Stimulated activated CD8-positive, alpha-beta memory T cell treated with anti-CD3 and anti-CD28 coated beads, Interleukin-7, amount 100 ng/mL, for 1 hour (primary cell): ENCODE data around the gene PTPN4.

Source experiments
- DNase-seq, 2 donors: peaks; one replicate each; pipeline ENCODE4 v3.0.0-alpha.2; 2020; ENCODE audit warnings: low read depth in 2 of 2

Gene PTPN4

DNA sequence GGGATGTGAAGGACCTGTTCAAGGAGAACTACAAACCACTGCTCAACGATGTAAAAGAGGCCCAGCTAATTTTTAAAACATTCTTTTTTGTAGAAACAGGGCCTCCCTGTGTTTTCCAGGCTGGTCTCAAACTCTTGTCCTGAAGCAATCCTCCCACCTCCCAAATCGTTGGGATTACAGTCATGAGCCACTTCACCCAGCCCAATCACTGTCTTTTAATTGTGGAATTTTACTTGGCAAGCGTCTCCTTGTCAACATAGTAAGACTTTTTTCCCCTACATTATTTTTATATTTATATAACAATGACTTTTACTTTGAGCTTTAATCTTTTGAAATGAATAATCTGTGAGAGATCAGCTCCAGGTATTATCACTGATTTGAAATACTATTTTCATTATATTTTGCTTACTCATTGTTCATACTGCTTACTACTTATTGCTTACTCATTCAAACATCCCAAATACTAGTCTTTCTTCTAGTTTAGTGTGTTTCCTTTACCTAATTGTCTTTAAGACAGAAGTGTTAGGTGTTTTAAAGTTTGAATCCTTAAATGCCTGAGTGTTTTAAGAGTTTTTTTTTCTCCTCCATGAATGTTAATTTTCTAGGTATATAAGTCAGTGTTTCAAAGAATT lies 48.9 kb downstream of the PTPN4 start:
- DNase-seq, result no peak

DNA sequence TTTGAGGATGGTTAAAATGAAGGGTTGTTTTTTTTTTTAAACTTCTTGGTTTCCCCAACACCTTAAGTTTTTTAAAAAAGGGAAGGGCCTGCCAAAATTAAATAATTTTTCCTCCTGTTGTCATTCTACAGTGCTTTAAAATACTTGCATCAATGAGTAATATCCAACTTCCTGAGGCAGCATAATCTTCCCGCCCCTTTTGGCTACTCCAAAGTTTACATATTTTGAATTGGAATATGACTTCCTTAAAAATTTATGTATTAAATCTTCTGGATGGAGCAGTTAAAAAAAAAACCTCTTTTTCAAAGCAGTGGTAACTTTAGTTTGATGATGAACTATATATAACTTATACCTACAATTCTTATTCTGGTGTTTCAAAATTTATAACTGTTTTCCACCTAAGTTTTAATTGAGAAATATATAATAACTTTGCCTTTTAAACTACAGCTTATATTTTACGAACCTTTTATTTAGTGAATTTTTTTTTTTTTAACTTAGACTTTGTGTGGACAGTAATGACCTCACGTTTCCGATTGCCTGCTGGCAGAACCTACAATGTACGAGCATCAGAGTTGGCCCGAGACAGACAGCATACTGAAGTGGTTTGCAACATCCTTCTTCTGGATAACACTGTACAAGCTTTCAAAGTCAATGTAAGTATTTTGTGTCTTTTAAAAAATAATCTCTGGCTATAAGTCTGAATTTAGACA lies 49.8 kb downstream of the PTPN4 start:
- DNase-seq, result no peak

DNA sequence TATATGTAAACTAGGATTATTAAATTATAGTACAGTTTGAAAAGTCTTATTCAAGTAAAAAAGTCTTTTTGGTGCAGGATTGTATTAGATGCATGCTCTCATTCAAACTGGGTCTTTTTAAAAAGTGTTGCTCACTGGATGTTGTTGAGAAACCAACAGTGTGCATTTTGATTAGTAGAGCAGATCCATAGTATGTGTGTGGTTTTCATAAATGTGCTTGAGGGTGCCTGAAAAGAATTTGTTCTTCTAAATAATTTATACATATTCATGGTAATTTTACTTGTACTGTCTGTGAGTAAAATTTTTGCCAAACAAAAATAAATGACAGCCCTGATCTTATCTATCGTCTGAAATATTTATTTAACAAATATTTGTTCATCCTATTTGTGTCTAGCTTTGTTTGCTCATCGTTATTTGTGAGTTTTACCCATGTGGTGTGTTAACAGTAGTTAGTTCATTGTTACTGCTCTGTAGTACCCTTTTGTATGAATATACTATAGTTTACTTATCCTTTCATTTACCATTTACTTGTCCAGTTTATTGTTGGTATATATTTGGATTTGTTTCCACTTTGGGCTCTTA lies 50.4 kb downstream of the PTPN4 start:
- no peak for DNase-seq

DNA sequence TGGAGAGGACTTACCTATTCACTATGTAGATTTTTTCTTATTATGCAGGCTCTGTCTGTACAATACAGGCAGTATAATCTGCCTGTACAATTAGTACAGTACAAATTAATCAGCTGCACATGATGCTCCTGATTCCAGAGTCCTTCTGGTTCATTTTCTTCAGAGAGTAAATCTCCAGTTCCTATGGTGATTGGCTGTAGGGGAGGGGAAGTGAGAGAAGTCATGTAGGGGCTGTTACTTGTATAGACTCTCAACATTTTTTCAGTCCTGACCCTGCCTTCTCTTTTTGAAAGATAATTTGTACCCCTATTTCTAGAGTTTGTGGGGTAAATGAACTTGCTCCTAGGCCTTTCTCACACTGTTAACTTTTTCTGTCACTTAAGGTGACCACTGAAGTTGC lies 54.5 kb downstream of the PTPN4 start:
- no peak for DNase-seq

DNA sequence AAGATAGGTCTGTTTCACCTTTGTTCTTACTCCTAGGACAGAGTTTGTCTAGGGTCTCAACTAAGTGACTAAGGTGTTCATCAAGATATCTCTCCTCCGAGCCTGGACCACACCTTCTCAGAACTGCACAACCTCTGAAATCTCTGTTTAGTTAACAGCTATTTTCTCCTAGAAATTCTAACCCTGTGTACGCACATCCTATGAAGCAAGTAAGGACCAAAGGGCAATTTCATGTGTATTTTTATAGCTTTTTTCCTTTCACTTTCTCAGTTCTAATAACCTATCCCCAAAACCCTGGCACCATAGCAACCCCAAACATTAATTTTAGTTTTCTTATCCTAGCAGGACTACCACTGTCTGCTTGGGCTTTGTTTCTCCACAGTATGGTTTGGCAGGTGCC lies 59.1 kb downstream of the PTPN4 start:
- no peak for DNase-seq

DNA sequence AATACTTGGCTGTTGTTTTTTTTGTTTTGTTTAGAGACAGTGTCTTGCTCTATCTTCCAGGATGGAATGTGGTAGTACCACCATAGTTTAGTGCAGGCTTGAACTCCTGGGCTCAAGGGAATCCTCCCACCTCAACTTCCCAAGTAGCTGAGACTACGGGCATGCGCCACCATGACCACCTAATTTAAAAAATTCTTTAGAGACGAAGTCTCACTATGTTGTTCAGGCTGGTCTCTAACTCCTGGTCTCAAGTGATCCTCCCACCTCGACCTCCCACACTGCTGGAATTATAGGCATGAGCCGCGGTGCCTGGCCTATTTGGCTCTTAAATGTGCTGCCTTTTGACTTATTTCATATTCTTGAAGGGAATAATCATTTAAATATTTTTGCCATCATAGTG lies 60.1 kb downstream of the PTPN4 start:
- DNase-seq, result no peak

DNA sequence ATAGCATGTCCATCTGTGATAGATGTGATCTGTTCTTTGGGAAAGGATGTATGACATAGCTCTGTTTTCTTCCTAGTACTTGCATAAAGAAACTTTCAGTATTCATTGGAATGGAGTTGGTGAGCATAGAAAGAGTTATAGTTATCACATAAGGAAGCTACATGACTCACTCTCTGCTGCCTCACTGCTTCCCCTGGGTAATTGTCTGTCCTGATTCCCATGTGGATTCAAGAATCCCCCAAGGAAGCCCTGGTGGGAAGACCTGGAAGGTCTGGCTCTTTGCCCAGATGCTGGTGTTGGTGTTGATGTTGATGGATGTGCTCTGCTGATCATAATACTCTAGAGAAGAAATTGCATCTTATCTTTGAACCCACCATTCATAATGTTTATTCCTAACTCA lies 60.6 kb downstream of the PTPN4 start:
- DNase-seq, result no peak

DNA sequence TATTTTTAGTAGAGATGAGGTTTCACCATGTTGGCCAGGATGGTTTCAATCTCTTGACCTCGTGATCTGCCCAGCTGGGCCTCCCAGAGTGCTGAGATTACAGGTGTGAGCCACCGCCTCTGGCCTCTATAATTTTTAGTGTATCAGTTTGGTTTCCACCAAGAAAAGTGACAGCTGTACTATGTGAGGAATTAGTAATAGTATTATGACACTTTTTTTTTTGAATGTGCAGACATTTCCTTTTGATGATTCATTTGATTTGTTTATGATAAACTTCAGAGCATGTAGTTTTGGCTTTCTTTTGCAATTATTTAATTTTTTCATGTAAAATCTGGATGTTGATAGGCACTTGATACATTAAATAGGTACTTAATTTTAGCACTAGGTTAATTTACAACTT lies 61.5 kb downstream of the PTPN4 start:
- no peak for DNase-seq

DNA sequence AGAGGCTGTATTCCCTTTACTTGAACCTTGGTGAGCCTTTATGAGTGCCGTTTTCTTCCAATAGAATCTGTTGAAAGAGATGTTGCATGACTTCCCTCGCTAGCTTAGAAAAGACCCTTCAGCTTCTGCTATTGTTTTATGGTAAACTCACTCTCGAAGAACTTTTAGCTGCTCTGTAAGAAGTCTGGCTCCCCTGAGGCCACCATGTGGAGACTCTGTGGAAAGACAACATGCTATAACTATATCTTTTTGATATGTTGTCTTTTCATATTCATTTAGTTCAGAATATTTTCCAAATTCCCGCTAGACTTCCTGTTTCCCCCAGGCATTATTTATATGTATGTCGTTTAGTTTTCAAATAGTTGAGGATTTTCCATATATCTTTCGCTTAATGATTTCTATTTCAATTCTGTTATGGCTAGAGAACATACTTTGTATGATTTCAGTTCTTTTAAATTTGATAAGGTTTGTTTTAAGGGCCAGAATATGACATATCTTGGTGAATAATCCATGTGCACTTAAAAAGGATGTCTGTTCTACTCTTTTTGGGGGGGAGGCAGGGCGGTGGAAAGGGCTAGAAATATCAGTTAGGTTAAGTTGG lies 64.1 kb downstream of the PTPN4 start:
- no peak for DNase-seq

DNA sequence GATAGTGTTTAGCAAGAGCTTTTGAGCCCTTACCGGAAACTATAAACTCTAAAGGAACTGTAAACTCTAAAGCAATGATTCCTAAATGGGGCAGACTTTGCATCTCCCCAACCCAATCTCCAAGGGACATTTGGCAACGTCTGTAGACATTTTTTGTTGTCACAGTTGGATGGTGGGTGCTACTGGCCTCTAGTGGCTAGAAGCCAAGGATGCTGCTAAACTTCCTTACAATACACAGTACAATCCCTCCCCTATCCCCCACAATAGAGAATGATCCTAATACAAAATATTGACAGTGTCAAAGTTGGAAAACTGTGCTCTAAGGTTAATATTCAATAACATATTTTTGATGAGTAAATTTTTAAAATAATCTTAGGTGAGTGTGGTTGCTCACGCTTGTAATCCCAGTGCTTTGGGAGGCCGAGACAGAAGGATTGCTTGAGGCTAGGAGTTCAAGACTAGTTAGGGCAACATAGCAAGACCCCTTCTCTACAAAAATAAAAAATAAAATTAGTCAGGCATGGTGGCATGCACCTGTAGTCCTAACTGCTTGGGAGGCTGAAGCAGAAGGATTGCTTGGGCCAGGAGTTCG lies 66.7 kb downstream of the PTPN4 start:
- no peak for DNase-seq

DNA sequence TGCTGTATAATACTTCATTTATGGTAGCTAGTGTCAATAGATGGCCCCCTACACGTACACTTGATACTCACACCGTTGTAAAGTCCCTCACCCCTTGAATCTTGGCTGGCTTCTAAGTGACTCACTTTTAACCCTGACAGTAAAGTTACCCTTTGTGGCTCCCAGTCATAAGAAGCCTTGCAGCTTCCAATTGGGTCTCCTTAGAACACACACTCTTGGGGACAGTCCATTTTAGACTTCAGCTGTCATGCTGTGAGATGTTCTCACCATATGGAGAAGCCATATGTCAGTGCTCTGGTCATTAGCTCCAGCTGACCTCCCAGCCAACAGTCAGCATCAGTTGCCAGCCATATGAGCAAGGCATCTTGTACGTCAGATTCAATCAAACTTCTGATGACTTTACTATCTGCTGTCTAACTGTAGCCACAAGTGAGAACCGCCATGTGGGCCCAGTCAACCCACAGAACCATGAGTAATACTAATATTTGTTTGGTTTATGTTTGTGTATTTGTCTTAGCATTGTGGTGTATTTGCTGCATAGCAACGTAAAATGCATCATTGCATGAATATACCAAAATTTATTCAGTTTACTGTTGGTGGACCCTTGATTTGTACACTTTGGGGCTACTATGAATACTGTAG lies 68.3 kb downstream of the PTPN4 start:
- DNase-seq, result no peak

DNA sequence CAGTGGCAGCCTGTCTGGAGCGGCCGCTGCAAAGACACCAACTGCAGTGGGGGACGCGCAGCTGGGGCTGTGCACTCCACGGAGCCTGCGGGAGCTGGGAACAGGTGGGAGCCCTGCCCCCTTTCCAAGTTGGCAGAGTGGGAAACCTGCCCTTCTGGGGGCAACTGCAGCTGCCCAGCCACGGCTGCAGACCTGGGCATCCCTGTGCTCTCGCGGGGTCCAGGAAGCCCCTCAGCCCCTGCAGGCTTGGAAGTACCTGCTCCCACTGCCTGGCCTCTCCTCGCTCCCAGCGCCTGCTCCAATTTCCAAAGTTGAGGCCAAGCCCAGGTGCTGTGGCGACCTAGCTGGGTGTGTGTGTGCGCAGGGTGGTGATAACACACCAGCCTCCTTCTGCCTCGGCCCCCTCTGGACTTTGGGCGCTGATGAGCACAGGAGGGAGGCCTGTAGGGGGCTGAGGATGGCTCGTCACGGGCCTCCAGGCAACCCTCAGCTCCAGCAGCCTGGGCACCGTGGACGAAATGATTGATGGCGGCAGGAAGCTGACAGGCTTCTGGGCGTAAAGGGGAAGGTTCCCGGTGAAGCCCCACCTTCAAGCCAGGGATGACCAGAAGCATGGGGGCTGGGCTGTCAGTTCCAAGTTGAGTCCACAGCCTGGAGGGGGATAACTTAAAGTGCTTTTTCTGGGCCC lies 76.9 kb downstream of the PTPN4 start:
- no peak for DNase-seq

DNA sequence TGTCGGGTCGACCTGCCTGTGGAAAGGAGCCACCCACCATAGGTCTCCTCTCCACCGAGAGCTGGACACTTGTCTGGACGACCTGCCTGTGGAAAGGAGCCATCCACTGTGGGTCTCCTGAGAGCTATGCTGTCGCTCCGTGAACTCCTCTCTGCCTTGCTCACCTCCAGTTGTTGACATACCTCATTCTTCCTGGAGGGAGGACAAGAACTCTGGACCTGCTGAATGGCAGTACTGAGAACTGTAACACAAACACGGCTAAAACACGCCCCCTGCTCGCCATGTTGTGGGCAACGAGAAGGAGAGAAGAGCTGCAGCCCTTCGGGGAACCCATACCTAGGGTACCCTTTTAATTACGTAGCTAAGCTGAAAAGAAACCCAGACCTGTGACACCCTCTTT lies 77.6 kb downstream of the PTPN4 start:
- no peak for DNase-seq

DNA sequence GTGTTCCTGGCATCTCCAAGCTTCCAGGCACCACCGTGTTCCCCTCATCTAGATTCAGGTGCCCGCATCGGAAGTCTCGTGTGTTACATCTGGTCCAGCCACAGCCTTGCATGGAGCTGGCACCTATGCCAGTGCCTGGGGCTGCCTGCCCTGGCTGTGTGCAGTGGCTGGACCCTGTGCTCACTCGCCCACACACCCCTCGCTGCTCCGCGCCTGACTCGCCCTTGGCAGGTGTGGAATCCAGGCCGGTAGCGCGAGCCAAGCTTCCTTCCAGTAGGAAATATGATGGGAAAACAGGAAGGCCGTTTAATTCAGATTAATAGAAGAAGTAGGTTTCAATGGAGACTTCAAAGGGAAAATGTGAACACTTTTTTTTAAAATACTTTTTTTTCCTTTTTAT lies 78.0 kb downstream of the PTPN4 start:
- DNase-seq, result no peak

DNA sequence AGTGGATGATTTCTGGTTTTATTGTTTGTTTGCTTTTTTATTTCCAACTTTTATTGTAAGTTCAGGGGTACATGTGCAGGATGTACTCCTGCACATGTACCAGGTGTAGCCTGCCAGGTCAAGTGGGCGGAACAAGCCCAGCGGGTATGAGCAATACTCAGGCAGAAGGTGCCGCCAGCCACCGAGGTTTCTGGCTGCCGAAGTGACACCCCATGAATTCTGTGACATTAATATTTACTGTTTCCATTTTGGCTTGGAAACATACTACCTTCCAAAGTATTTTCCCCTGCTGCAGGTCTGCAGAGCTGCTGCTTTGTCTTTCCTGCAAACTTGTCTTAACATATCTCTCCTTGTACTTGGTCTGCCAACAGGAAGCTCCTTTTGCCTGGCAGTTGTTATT lies 78.5 kb downstream of the PTPN4 start:
- no peak for DNase-seq

DNA sequence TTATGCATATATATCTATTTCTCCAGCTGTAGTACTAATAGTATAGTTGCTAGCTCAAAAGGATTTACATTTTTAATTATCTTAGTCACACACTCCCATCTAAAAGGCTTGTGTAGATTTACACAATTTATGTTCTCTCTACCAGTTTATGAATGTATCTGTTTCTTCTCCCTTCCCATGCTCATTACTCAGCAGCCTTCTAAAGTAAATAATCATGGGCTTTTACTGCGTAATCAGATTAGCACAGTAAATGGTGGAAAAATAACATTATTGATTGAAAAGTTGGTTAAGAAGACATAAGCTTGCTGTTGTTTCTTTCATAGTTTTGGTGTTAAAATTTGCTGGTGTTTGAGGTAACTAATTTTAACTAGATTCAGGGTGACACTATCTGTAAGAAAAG lies 81.8 kb downstream of the PTPN4 start:
- DNase-seq, result no peak

DNA sequence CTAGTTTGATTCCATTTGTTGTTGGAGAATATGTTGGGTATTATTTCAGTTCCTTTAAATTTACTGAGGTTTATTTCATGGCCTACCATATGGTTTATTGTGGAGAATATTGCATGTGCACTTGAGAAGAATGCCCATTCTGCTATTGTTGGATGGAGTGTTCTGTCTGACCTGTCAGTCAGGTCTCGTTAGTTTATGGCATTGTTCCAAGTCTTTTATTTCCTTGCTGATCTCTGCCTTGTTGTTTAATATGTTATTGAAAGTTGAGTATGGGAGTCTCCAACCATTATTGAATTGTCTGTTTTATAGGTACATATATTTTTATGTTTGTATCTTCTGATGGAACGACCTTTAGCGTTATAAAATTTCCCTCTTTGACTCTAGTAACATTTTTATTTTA lies 86.3 kb downstream of the PTPN4 start:
- no peak for DNase-seq

DNA sequence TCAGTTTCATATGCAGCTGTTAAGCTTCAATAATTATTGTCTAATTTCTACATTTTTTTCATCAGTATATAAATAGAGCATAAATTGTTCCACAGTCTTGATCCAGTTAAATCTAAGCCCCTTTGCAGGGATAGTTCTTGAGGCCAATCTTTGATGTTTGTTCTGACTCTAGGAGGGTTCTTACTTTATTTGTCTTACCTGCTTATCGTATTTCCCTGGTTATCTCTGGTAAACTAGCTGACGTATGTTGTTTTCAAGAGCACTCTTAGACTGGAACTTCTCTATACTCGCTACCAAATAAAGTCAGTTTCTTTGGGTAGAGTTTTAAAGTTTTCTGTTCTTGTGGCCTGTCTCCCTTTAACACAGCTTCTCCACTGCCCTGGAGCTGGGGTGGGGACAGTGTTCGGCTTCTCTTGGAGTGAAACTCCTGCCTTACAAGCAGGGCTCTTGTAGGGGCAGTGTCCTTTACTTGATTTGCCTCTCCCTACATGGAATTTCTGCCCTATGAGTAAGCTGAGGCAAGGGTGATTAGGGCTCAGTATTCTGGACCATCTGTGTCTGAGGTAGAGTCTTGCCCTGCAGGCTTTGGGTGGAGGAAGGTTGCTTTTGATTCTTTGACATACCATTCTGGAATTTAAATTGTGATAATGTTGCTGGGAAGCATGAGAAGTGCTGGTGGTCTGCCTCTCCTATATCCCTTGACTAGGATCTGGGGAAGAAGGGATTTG lies 90.3 kb downstream of the PTPN4 start:
- DNase-seq, result no peak

DNA sequence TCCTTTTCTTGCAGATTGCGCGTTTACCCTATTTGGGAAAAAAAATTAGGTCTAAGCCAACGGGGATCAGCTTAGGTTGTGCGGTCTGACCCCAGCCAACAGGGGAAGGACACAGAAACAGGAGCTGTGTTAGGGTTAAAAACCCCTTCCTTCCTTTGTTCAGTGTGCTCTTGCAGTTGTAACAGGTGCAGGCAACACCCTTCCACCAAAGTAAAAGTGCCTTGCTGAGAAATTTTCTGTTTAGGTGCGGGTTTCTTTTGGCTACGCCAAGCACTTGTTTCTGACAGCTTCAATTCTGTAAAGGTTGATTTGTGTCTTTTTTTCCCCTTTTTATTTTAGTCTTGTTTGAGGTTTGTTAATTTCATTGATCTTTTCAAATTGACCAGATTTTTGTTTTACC lies 92.5 kb downstream of the PTPN4 start:
- no peak for DNase-seq

DNA sequence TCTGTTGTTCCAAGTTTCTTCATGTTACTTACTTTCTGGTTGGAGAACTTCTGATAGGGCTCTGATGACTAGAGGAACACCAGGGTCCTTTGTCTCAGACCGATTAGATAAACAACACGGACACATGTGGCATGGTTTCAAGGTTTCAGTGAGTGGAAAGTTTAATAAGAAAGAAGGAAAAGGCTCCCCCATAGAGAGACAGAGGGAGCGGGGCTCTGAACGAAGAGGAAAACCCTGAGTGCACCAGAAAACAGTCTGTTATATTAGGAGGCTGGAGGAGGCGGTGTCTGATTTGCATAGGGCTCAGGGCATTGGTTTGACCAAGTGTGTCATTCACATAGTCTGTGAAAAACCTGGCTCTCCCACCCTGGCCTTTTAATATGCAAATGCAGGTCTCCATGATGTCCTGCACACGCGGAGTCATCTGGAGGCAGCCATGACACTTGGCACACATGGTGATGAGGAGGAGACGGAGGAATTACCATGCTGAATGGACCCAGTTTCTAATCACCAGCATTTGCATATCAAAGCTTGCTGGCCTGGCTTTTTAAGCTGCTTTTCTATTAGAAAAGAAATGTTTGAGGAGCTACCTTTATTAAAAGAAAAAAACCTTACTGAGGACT lies 94.2 kb downstream of the PTPN4 start:
- DNase-seq, result no peak
